HS-27A (cell line): ENCODE results near the gene BABAM2.

Experiments used
- DNase-seq: peaks from one replicate; pipeline ENCODE4 v3.0.0-alpha.2; 2012; ENCODE audit warnings: low read depth, missing footprints

The BABAM2 gene

GRCh38 chr2:28030600-28030999 is 140.1 kb downstream of the BABAM2 start:
- DNase-seq = no peak

- DNase-seq = no peak
Observed at GRCh38 chr2:28032816-28033215, 142.3 kb downstream of the BABAM2 start.

DNA sequence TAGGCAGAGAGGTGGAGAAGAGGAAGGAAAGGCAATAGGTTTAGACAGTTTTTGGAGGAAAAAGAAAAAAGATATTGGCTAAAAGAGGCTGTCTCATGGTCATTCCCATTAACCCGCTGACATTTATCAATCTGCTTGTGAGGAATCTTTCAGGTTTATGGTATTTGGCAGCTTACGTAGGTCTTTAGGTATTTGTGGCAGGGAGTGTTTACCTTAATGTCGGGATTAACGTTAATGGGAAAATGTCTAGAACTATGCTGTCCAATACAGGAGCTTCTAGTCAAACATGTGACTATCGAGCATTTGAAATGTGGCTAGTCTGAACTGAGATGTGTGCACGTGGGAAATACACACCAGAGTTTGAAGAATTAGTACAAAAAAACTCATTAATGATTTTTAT is 144.2 kb downstream of the BABAM2 start:
- no peak for DNase-seq

GRCh38 chr2:28035163-28035690 is 144.7 kb downstream of the BABAM2 start:
- no peak for DNase-seq

- no peak for DNase-seq
Observed at GRCh38 chr2:28035816-28036215, 145.3 kb downstream of the BABAM2 start.

- no peak for DNase-seq
Observed at GRCh38 chr2:28036307-28036706, 145.8 kb downstream of the BABAM2 start.

DNA sequence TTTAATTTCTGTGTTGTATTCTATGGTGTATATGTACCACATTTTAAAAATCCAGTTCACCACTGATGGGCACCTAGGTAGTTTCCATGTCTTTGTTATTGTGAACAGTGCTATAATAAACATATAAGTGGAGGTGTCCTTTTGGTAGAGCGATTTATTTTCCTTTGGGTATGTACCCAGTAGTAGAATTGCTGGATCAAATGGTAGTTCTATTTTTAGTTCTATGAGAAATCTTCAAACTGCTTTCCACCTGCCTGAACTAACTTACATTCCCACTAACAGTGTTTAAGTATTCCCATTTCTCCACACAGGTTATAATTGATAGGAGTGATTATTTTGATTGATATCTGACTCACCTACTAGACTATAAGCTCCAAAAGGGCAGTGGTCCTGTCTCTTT is 148.2 kb downstream of the BABAM2 start:
- DNase-seq = no peak

DNA sequence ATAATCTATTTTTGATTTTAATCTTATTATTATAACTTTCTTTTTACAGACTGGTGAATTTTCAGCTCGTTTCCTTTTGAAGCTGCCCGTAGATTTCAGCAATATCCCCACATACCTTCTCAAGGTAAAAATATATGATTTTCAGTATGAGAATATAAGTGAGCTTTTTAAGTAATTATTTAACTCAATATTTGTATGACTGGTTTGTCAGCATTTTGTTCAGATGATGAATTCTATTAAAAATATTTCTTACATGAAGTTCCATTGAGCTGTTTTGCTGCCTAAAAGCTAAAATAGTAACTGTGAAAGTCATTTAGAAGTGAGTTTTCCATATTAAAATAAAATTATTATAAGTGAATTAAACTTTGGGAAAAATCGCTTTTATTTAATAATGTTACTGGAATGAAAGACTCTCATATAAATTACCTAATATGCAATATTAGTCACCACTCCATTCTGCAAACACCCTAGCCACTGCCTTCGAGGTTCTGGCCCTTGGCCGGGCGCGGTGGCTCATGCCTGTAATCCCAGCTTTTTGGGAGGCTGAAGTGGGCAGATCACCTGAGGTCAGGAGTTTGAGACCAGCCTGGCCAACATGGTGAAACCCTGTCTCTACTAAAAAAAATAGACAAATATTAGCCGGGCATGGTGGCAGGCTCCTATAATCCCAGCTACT is 155.3 kb downstream of the BABAM2 start:
- DNase-seq = no peak

DNA sequence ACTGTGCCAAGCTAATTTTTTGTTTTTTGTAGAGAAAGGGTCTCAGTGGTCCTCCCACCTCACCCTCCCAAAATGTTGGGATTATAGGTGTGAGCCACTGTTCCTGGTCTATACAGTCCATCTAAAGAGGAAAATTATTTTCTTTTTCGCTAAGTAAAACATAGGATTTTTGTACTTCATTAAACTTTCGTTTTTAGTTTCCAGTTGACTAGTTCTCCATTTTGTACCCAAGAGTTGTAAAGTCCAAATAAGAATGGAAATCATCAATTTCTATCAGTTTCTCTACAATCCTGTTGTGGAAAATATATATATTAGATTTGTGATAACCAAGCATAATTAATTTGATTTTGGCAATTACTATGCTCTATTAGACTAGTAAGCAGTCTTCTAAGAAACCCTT is 156.4 kb downstream of the BABAM2 start:
- no peak for DNase-seq

DNA sequence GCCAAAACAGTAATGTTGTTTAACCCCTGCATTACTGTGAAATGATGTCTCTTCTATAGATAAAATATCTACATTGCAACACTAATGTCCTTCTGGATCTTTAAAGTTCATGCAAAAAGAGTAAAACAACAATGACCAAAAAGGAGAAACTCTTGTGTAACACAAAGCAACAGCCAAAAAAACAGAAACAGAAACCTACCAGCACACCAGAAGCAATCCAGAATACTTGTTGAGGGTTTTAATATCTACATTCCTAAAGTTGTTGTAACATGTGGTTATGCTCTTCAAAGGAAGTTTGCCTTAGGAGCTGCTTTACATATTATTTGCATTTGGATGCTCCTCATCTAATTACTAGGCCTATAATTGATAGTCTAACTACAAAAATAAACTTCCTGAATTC is 157.2 kb downstream of the BABAM2 start:
- DNase-seq = no peak

DNA sequence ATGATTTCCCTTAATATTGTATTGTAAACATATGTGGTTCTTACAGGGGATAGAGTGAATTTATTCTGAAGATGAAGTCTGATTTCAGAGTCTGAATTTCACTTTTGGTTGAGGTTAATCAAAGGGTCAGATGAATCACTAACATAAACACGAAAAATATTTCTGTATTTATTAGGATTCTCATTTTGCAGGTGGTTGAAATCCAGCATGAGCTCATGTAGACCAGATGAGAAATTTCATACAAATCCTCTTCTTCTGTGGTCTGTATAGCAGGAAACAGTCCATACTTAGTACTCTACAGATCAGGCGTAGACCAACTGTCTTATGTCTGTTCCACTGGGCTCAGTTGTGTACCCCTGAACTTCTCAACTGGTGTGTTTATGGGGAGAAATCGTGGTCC is 157.8 kb downstream of the BABAM2 start:
- no peak for DNase-seq

DNA sequence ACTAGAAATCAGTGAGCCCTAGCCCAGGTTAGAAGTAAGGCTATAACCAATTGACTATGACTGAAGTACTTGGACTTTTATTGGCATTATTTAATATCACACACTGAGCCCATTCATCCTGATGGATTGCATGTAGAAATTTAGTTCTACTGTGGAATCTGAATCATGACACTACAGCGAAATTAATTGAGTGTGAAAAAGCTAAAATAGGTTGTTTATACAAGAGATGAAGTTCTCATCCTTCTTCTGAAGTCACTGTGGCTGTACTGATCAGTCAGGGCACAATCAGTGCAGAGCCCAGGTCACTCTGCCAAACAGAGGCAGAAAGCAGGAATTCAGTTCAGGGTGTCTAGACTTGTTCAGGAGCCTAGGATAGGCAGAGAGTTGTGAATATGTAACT is 158.9 kb downstream of the BABAM2 start:
- DNase-seq = no peak

- DNase-seq = no peak
Observed at GRCh38 chr2:28049899-28050298, 159.4 kb downstream of the BABAM2 start.

- DNase-seq = no peak
Observed at GRCh38 chr2:28052691-28053090, 162.2 kb downstream of the BABAM2 start.

DNA sequence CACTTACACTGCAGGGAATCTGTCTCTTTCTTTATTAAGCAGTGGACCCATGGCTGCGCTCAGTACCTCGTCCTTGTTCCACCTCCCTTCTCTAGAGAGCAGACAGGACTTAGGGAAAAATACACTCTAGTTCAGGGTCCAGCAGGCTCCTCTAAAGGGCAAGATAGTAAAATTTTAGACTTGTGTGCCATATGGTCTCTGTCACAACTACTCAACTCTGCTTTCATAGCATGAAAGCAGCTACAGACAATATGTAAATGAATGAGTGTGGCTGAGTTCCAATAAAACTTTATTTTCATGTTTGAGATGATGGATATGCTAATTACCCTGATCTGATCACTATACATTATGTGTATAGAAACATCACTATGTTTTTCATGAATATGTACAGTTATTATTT is 163.1 kb downstream of the BABAM2 start:
- DNase-seq = no peak

DNA sequence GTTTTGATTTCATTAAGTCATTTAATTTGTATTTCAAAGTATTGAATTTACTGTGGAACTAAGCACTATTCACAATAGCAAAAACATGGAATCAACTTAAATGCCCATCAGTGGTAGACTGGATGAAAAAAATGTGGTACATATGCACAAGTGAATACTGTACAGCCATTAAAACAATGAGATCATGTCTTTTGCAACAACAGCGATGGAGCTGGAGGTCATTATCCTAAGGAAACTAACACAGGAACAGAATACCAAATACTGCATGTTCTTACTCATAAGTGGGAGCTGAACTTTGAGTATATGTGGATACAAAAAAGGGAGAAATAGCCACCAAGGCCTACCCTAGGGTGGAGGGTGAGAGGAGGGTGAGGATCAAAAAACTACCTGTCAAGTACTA is 164.4 kb downstream of the BABAM2 start:
- no peak for DNase-seq

DNA sequence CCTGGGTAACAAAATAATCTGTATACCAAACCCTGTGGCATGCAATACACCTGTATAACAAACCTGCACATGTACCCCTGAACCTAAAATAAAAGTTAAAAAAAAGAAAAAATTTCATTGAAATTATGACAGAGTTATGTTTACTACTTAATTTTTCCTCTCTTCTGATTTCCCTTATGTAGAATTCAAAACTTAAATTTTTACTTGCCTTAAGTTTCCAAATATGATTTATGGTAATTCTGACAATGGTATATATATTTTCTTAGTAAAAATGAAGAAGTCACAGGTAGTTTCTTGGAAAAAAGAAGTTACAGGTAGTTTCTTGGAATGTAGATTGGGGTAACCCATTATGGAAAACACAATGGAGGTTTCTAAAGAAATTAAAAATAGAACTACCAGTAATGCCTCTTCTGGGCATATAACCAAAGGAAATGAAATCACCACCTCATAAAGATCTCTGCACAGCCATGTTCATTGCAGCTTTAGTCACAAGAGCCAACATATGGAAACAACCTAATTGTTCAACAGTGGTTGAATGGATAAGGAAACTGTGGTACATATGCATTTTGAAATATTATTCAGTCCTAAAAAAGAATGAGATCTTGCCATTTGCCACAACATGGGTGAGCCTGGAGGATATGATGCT is 164.9 kb downstream of the BABAM2 start:
- DNase-seq = no peak

DNA sequence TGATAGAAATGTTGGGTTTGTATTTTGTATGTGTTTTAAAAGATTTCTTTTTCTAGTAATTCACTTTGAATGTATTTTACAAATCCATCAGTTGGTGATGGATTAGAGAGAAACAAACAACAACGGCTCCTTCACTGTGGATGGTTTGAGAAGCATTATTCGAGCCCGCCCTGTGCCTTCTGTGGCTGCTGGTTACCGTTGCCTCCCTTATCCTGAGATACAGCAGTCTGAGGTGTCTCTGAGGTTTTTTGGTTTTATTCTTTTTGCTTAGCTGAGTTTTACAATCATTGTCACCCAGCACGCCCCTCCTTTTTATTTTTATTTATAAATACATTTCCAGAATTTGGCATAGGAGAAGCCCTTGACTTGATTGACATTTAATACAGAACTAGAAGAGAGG is 168.3 kb downstream of the BABAM2 start:
- DNase-seq = no peak

GRCh38 chr2:28062867-28063266 is 172.3 kb downstream of the BABAM2 start:
- DNase-seq = no peak

- no peak for DNase-seq
Observed at GRCh38 chr2:28063492-28063962, 173.0 kb downstream of the BABAM2 start.

DNA sequence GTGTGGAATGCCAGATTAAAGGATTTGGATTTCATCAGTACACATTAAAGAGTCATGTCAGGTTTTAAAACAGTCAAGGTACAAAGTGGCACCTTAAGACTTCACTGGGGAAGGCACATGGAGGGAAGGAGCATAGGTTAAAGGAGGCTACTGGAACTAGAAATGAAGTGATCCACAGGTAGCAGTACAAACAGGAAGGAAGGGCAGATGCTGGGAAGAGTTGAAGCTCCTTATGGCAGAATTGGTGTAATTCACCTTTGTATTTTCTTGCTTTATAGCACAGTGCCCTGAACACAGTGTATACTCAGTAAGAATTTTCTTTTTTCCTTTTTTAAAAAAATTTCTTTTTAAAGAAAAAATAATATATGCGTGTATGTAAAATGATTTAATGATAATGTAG is 177.1 kb downstream of the BABAM2 start:
- DNase-seq = no peak

DNA sequence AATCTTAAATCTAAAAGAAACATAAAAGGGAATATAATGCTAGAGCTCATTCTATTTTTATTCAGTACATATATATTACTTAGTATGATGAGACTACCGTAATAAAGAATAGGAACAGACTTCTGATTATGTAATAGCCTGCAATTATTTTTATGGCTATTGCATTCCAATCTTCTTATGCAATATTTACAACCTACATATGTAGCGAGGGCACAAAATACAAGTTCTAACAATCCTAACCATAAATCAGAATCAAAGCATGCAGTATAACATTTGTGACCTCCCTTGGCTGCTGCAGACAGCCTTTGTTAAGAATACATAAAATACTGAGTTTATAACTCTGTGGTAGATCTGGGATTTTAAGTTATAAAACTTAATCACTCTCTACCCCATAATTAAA is 177.6 kb downstream of the BABAM2 start:
- DNase-seq = no peak

DNA sequence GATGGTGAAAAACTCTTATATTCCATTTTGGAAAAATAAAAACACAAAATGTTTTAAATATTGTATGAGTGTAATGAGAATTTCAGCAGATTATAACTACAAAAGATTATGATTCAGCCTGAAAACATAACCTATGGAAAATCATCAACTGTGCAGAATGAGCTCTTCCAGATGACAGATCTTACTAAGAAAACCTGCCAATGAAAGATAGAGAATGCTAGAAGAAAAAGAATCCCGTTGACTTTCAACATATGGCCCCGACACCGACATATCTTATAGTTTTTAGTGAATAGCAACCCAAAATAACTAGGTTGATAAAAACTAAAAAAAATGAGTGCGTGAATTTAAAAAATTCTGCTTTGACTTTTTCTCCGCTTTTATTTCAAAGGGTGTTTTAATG is 178.0 kb downstream of the BABAM2 start:
- DNase-seq = no peak

DNA sequence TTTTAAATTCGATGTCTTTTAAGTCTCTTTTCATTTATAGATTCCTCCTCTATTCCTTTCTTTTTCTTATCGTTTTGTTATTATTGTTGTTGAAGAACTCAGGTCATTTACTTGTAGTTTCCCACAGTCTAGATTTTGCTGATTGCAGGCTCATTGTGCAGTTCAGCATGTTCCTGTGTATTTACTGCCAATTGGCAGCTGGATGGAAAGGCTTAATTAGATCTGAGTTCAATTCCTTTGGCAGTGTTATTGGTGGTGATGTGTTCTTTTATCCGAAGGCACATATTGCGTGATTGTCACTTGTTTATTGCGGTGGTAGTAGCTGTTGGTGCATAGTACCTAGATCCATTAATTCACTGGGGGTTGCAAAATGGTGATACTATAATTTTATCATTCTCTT is 180.7 kb downstream of the BABAM2 start:
- no peak for DNase-seq
